GM19324 (cell line): ENCODE measurements around the gene MRPS9.

Experiments
- ATAC-seq: cut with Tn5 transposase; IDR thresholded peaks from one replicate; pipeline ENCODE4 v1.9.1; 2021; ENCODE audit warnings: mild to moderate bottlenecking, moderate library complexity; ENCODE audit not compliant: unreplicated experiment, low FRiP score

The MRPS9 gene

GRCh38 chr2:105076121-105076520 lies 38.3 kb downstream of the MRPS9 start:
- ATAC-seq, result no peak

DNA sequence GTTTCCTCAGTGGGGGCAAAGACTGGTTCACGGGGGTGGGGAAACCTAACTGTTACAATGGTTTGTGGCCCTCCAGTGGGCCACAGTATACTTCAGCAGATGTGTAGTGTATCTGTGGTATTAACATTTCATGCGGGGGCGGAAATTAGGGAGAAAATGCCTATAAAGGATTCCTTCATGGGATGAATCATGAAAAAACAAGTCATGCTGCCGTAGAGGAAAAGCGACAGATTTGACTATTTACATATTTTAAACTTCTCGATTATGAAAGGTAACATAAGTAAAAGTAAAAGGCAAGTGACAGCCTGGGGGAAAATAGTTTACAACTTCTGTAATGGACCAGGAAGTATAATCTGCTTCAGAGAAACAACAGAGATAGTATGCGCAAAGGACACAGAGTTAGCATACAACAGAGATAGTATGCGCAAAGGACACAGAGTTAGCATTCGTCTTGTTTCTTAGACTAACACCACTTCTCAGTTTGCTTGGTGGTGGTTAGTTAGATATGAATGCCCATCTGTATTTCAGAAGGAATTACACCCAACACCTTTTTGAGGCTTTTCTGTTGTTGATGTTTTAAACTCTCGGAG lies 41.1 kb downstream of the MRPS9 start:
- ATAC-seq, result no peak

GRCh38 chr2:105080461-105080860 lies 42.6 kb downstream of the MRPS9 start:
- no peak for ATAC-seq

DNA sequence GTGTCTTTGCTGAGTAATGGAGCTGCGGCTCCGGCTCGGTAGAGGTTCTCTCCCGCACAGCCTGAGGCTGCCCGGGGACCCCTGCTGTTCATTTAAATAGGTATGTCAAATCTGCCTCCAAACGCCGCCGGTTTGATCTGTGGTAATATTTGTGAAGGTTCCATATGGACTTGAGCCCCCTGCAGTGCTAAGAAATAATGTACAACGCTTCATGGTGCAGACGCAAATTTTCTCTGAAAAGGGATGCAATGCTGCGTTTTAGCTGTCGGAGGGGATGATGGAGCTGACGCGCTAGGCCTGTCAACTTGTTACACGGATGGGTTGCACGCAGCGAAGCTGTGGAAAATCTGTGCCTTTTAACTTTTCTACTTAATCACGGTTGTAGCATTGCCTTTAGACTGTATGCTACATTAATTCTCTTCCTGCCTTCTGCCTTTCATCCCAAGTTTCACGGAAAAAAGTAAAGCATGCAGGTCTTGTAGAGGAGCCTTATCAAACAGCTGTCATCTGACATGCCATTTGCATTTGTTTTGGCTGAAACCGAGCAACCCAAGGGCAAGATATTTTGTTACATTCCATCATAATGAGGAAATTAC lies 43.2 kb downstream of the MRPS9 start:
- no peak for ATAC-seq

DNA sequence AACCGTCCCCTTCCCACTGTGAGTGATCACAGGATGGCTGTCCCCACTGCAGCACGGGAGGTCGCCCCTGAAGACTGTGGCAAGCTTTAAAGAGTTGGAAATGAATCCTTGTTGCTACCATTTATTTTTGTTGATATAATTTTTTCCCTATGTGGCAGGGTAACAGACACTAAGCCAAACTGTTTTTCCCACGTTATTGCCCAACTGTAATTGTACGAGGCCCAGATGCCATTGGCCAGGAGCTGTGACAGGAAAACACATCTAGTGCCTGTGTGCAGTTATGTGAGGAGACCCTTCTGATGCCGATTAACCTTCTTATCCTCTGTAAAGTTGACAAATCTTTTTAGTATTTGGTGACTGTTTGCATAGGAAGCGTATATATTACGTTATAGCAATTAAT lies 44.2 kb downstream of the MRPS9 start:
- no peak for ATAC-seq

DNA sequence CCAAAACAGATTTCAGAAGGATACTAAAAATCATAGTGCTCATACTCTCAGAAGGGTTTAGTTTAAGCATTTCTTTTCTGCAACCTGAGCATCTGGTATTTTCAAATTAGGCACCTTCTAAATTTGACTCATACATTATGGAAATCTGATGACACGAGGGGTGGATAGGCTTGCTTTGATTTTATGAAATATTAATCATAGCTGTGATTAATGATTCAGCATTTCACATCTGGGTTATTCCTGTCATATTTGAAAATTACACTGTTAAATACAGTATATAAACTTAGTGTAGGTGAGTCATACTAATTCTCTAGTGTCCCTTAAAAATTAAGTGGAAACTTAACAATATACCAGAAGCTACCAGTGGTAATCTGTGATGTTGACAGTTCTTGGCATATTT lies 47.7 kb downstream of the MRPS9 start:
- no peak for ATAC-seq

DNA sequence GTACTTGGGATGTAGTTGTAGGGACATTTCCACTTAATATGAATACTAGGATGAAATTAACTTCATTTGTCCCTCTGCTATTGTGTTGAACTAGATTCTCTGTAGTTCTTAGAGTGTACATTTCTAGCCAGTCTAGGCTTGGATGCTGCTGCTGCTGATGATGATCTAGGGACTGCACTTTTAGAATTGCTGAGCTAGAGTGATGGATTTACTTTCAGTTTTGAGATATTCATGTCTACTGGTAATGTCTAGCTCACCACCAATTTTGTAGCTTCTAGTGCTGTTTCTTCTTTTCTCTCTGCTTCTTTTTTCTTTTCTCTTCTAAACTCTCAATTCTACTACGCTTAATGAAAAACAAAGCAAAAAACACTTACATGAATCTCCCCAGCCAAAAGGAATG lies 49.4 kb downstream of the MRPS9 start:
- no peak for ATAC-seq

GRCh38 chr2:105090091-105090490 lies 52.2 kb downstream of the MRPS9 start:
- no peak for ATAC-seq

DNA sequence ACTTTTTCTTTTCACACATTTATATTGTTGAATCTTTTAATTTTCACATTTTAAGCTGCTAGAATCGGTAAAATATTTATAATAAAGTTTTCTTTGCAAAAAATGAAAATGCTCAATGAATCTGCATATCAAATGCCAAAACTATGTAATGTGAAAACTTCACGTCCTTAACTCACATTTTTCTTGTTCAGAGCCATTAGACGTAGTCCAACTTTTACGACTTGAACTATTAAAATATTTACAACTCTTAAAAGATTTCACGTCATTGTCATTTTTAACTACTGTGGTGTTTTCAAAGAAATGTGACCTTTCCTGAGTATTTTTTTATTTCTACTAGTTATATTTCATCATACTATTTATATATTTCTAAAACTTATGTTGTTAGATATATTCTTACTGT lies 54.9 kb downstream of the MRPS9 start:
- no peak for ATAC-seq

DNA sequence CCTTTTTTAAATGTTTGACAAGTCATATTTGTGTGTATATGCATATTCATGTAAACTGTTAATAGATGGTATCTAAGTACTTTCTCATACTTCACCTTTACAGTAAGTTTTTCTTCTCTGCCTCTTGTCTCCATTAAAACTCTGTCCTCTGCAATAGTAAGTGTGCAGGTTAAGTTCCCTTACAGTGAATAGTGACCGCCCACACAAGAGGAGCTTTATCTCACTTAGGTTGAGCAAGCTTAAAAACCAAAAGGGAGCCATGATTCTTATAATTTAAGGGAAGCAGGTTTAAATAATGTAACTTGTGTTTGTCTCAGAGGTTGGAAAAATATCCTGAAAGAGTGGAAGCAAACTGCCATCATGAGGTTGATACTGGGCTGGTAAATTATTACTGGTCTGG lies 61.3 kb downstream of the MRPS9 start:
- no peak for ATAC-seq

DNA sequence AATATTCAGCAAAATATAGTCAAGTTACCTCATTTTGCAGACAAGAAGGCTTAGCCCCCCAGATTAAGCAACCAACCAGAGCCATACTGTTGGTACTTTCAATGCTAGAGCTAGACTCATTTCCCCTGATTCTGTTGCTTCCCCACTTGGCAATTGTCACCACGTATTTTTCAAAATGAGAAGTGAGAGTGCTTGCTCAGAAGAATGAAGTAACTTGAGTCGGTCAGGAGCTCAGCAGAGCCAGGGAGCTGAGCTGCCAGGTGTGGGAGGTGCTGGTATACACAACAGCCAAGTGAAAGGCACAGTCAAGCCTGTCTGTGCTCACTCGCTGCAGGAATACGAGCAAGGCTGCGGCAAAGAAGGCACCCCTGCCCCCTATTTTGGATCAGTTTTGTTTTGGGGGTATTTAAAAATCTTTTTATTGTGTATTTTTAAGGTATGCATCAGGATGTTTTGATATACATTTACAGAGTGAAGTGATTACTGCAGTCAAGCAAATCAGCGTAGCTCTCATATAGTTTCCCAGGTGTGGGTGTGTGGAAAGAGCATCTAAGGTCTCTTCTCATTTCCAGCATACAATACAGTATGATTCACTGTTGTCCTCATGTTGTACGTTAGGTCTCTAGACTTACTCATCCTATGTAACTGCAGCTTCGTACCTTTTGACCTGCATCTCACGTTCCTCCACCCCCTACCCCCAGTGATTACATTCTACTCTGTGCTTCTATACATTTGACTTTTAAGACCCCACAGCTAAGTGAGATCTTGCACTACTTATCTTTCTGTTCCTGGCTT lies 62.4 kb downstream of the MRPS9 start:
- no peak for ATAC-seq

DNA sequence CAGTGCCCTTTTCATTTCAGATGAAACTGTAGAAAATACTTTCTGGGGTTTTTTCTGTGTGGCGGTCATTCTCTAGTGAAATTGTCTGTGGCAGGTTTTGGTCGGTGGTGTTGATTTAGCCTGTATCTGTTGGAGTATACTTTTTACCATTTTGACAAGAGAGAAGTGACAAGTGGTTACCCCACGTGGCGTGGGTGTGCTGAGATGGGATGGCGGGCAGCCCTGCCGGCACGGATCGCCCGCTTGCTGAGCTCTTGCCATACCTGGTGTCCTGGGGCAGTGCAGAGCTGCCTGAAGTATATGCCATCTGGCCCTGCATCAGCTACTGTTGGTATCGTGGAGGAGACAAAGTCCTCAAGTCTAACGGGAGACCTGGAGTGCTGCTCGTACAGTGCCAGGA lies 64.1 kb downstream of the MRPS9 start:
- ATAC-seq, result no peak

- ATAC-seq, result no peak
These were observed 65.1 kb downstream of the MRPS9 start for GRCh38 chr2:105102963-105103421.

DNA sequence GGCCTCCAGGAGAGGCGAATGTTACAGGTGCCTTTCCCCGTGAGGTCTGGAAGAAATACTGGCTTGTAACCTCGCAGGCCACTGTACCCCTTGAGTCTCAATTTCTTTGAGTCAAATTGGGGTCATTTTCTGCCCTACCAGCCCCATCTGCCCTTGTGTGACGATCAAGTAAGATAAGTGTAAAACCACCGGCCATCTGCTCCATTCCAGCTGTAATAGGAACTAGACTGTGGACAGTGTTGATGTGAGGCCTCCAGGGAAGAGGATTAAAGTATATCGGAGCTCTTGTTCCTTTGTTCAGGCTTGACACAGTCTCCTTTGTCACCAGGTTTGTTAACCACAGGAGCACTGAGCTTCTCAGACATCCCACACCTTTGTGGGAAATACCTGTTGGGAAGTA lies 65.6 kb downstream of the MRPS9 start:
- no peak for ATAC-seq

GRCh38 chr2:105104208-105104731 lies 66.4 kb downstream of the MRPS9 start:
- ATAC-seq, result no peak

DNA sequence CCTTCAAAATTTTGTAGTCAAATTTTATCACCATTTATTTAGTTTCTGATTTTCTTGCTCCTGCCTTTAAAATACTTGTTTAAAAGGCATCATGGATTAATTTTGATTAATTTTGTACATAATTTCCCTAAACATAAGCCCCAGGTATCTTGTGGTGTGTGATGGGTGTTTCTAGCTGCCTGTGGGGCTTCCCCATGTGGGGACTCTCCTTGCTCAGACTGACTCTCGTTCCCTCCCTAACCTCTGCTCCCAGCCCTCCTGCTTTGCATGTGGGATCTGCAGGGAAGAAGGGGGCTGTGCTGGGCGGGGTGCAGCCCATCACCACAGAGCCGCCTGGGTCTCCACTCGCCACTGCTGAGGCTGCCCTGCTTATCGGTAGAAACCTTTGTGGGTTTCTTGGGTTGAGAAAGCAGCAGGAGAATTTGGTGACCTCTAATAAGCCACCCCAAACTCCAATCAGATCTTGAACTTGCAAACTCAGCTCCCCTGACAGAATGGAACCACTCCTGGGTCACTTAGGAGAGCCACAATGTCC lies 72.5 kb downstream of the MRPS9 start:
- no peak for ATAC-seq

DNA sequence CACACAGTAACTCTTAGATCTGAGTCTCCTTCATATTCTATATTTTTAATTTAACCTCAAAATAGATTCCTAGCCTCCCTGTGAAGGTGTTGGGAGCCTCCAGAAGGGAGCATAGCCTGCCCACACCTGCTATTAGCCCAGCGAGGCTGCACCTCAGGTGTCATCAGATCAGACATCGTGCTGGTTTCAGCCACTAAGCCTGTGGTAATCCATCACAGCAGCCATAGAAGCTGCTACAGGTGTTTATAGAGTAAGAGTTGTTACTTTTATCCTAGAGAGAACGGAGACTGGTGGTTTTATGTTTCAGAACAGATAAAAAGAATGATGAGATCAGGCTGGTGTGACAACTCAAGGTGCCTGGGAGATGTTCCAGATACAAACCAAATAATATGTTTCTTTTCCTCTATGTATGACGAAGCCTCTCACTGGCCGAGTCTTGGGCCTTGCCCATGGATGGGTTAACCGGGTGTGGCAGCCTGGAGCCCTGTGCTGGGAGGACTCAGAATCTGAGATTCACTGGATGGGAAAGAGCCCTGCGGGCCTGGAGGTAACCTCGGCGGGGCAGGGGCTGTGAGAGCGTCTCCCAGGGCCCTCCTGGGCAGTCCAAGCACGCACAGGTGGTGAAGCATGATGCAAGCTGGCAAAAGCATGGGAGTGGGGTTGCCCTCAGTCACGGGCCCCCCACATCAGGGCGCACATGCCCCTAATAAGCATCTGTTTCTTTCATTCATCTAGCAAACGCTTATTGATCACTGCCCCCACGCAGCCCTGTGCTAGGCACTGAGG lies 73.7 kb downstream of the MRPS9 start:
- no peak for ATAC-seq

- no peak for ATAC-seq
These were observed 74.5 kb downstream of the MRPS9 start for GRCh38 chr2:105112345-105112744.

DNA sequence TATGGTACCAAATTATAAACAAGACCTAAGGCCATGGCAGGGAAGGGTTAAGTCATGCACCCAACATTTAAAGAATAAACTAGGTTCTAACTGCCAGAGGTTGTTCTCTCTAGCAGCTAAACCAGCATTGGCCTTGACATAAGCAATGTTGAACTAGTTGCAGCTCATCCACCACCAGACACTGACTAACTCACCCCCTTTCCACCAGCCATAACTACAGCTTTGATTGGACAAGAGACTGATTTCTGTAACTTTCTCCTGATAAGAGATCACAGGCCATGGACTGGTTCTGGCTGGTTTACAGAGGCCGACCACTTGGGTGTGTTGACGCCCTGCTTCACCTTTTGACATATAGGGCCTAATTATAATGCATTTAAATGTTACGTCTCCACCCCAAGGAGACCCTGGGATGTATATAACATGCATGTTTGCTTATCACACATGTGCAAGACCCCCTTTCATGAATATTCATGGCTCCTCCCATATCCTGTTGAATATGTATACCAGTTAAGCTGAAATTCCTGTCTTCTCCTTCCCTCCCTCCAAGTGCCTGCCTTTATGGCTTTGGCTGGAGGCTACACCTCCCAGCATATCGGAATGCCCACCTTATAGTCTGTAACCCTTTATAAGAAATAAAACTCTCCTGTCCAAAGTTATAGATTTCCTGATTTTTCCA lies 75.9 kb downstream of the MRPS9 start:
- ATAC-seq, result no peak

GRCh38 chr2:105114551-105114950 lies 76.7 kb downstream of the MRPS9 start:
- no peak for ATAC-seq
